GM23248 (cell line): ENCODE data around the gene LDLRAD3.

Experiments
- EZH2 ChIP-seq: fragments of 200-600 bp; sonication (generic); IDR thresholded peaks from 2 replicates; pipeline ENCODE4 v1.6.1; 2018; ENCODE audit warnings: antibody characterized with exemption, mild to moderate bottlenecking; ENCODE audit not compliant: insufficient read depth, poor library complexity, severe bottlenecking
- EZH2phosphoT487 ChIP-seq: fragments of 200-600 bp; sonication (generic); IDR thresholded peaks from 2 replicates; pipeline ENCODE4 v1.6.1; 2018; ENCODE audit warnings: antibody characterized with exemption, moderate library complexity, mild to moderate bottlenecking, low read depth; ENCODE audit not compliant: insufficient read depth

- TF ChIP-seq EZH2, result no peak
- no peak for TF ChIP-seq EZH2phosphoT487
Observed at GRCh38 chr11:36070213-36070953, 126.5 kb downstream of the LDLRAD3 start.
